H1 (cell line): ENCODE measurements around the gene GOLGA2. TPM values are rescaled to one million over a fixed set of nuclear protein-coding genes. Genes with fewer than 3 reads are reported as not detected.

Source experiments
- CBX5 ChIP-seq: fragments of 300-800, 300-1000 bp; sonication (generic); IDR thresholded peaks from 2 replicates; pipeline ENCODE4 v1.7.1; 2016; ENCODE audit warnings: antibody characterized with exemption, low read length, low read depth
- CHD1 ChIP-seq: IDR thresholded peaks from 2 replicates; pipeline ENCODE4 v1.6.1; 2012; ENCODE audit warnings: low read depth, low read length, improper control_type of control experiment
- CHD7 ChIP-seq: fragments of 300-600 bp; sonication (generic); IDR thresholded peaks from 2 replicates; pipeline ENCODE4 v1.7.1; 2012; ENCODE audit warnings: low read length, moderate library complexity, mild to moderate bottlenecking, inconsistent platforms; ENCODE audit not compliant: insufficient replicate concordance
- POLR2AphosphoS5 ChIP-seq: IDR thresholded peaks from 2 replicates; pipeline ENCODE4 v1.6.1; 2011; ENCODE audit warnings: low read depth, low read length
- RXRA ChIP-seq: IDR thresholded peaks from 2 replicates; pipeline ENCODE4 v1.6.1; 2011; ENCODE audit warnings: low read depth, mild to moderate bottlenecking, low read length, moderate library complexity; ENCODE audit not compliant: insufficient read depth
- SIN3A ChIP-seq, 2 experiments: IDR thresholded peaks in 1 of 2; conservative IDR thresholded peaks in 1 of 2; 2 replicates each; pipeline ENCODE4 v1.6.1; 2011 to 2012; ENCODE audit warnings: low read length in 2 of 2, improper control_type of control experiment in 1 of 2, low read depth in 1 of 2, mild to moderate bottlenecking in 1 of 2
- SIX5 ChIP-seq: IDR thresholded peaks from 2 replicates; pipeline ENCODE4 v1.6.1; 2011; ENCODE audit warnings: mild to moderate bottlenecking, low read depth, low read length
- SP1 ChIP-seq: IDR thresholded peaks from 2 replicates; pipeline ENCODE4 v1.6.1; 2011; ENCODE audit warnings: low read depth, low read length
- SRF ChIP-seq: IDR thresholded peaks from 2 replicates; pipeline ENCODE4 v1.6.1; 2011; ENCODE audit warnings: mild to moderate bottlenecking, low read depth, low read length, moderate library complexity
- TAF1 ChIP-seq: IDR thresholded peaks from 2 replicates; pipeline ENCODE4 v1.6.1; 2011; ENCODE audit warnings: mild to moderate bottlenecking, low read depth, low read length
- TCF12 ChIP-seq: IDR thresholded peaks from 2 replicates; pipeline ENCODE4 v1.6.1; 2011; ENCODE audit warnings: low read depth, mild to moderate bottlenecking, low read length
- polyA plus RNA-seq, 7 experiments: library from polyadenylated mRNA; depleted of rRNA in 3 of 7; stranded (reverse) in 5 of 7; unstranded in 2 of 7; fragments of >200 nt in 5 of 7; fragments of 200-250 nt in 2 of 7; gene quantifications; 1 replicate in 5 of 7; 2 replicates in 1 of 7; 4 replicates in 1 of 7; pipeline versions ENCODE4 v1.2.1 to v1.2.3, GENCODE V29; 2011 to 2013; ENCODE audit warnings: missing spikeins in 2 of 7, mixed read lengths in 2 of 7
- total RNA-seq: library from RNA; stranded (reverse); fragmentation: NEBNext Ultra II Directional; extraction: Animal tissue kit (Norgen Biotek cat#: 25700); gene quantifications from 2 replicates; pipeline ENCODE4 v1.2.1, GENCODE V29; 2021

The GOLGA2 gene
- total and polyA plus RNA-seq, 2 of the 8 experiments (the other 6 are each of a cell fraction or from before 2014, with no cell fraction given) = 13.1 to 43.6 TPM

DNA sequence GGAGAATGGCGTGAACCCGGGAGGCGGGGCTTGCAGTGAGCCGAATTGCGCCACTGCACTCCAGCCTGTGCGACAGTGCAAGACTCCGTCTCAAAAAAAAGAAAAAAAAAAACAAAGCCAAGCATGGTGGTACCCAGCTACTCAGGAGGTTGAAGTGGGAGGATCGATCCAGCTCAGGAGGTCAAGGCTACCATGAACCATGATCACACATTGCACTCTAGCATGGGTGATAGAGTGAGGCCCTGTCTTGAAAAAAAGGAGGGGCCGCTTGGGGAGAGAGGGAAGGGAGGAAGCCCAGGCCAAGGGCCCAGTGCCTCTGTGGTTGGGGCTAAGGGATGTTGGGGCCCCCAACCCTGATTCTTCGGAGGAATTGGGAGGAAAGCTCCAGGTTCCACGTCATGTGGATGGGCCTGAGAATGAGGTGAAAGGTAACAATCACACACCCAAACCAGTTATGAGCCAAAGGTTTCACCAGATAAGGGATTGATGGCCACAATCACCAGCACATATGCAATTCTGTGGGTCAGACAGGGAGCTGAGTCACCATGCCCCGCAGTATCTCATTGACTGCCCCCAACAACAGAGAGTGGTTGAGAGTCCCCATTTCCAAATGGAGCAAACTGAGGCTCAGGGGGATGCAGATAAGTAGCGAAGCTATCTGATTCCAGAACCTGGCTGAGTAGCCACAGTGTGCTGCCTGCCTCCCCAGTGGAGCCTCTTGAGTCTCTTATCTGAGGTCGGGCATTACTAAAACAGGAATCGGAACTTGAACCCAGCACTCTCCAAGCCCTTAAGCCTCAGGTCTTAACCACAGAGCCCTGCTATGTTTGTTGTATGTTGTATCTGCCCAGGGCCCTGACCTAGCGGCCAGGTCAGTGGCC is 20.8 kb upstream of the GOLGA2 start (continued):
- TF ChIP-seq CHD7 (no peak), SIX5 (no peak), TAF1 (no peak), SP1 (no peak), CHD1 (no peak), TCF12 (no peak), CBX5 (no peak), SIN3A (conservative IDR thresholded peaks at IDR 0.05 in 1 of 2, IDR thresholded peaks at IDR 0.05 in 1 of 2; ENCODE audit: low read depth in 1 of 2, low read length in 2 of 2) (no peak), SRF (no peak), RXRA (no peak), POLR2AphosphoS5 (no peak)
